ENCODE results near the gene OTOP2. TPM values are rescaled to one million over a fixed set of nuclear protein-coding genes. Genes with fewer than 3 reads are reported as not detected.

Gene OTOP2
- total and polyA plus RNA-seq, 9 of the 15 experiments (the other 6 are each of a cell fraction or from before 2014, with no cell fraction given) = 0.04 to 0.36 (median 0.14) TPM; not detected in 1

GRCh38 chr17:74977802-74978201 lies 53.7 kb downstream of the OTOP2 start:
- 55% methylated on average over 2 of the region's 3 CpGs for WGBS (ENCODE audit: insufficient coverage, low coverage, missing lambda C conversion rate)
- H4K20me1 ChIP-seq (replicated peaks; ENCODE audit: control insufficient read depth, insufficient read depth, low read length) = no peaks in the 10 kb centered on the region
- ChIA-PET POLR2A (interaction anchor here (0.6 kb wide), 1 partner anchor 1294 kb away, joined by 4 read pairs; no protein-coding TSS in a partner anchor), CTCF (ENCODE audit: low intra/inter-chr PET ratio) (no interaction called here)
- H3K4me2 ChIP-seq (ENCODE audit: insufficient read depth, low read length) = no peak overlapping the region
- H3K9me1 ChIP-seq (ENCODE audit: control insufficient read depth, insufficient read depth, low read length) = no peaks in the 10 kb centered on the region
- no peak overlapping the region for H3K9ac ChIP-seq (ENCODE audit: insufficient read depth in 1 of 2, low read depth in 2 of 2, low read length in 2 of 2)
- H3K27me3 ChIP-seq (ENCODE audit: control insufficient read depth in 2 of 2, insufficient read depth in 2 of 2, low read length in 2 of 2) = 0 out of 5 replicates have a peak, but pooled peaks cover 0 to 4% of the 10 kb centered on the region in 2 experiments
- in situ Hi-C loops (cut with MboI) = no loop called here
- H3K79me2 ChIP-seq (ENCODE audit: control insufficient read depth, insufficient read depth, low read length) = 0 out of 3 replicates have a peak, but pooled peaks cover 3% of the 10 kb centered on the region
- DNase-seq (ENCODE audit: extremely low read depth in 1 of 4, low spot score in 3 of 4) (no peak), ATAC-seq (no peak), FAIRE-seq (peak; percentile 52)
- TF ChIP-seq EWSR1 (IDR thresholded peaks at IDR 0.05; ENCODE audit: borderline replicate concordance, low read depth, partially characterized antibody) (no peak), POLR2AphosphoS2 (IDR thresholded peaks at IDR 0.05; ENCODE audit: low read length) (no peak), ZFP30 (CRISPR knock-in tag; IDR thresholded peaks at IDR 0.05; ENCODE audit: borderline replicate concordance) (no peak), THRB (CRISPR knock-in tag; conservative IDR thresholded peaks at IDR 0.05) (no peak), ZNF512 (tag; IDR thresholded peaks at IDR 0.05) (no peak), ZNF311 (CRISPR knock-in tag; IDR thresholded peaks at IDR 0.05) (no peak), OTX1 (CRISPR knock-in tag; IDR thresholded peaks at IDR 0.05) (no peak), ZNF707 (CRISPR knock-in tag; conservative IDR thresholded peaks at IDR 0.05) (no peak), PBX2 (CRISPR knock-in tag; IDR thresholded peaks at IDR 0.05; ENCODE audit: low read depth) (no peak), PBX2 (tag; conservative IDR thresholded peaks at IDR 0.05; ENCODE audit: low read depth) (no peak), TRIM24 (IDR thresholded peaks at IDR 0.05) (no peak), ESRRB (CRISPR knock-in tag; IDR thresholded peaks at IDR 0.05; ENCODE audit: borderline replicate concordance) (no peak), PHB2 (IDR thresholded peaks at IDR 0.05; ENCODE audit: low read depth) (no peak), NCOA1 (IDR thresholded peaks at IDR 0.05; ENCODE audit: low read depth) (no peak), NONO (IDR thresholded peaks at IDR 0.05; ENCODE audit: low read depth in 2 of 2, low read length in 1 of 2) (no peak), RHOXF2B (CRISPR knock-in tag; conservative IDR thresholded peaks at IDR 0.05) (no peak), HDAC2 (IDR thresholded peaks at IDR 0.05) (no peak), PHB (CRISPR knock-in tag; IDR thresholded peaks at IDR 0.05) (no peak)
- no peak overlapping the region for H3K4me3 ChIP-seq
- peaks cover 21 to 38% of the 10 kb centered on the region in 2 experiments for H3K4me1 ChIP-seq (replicated peaks in 1 of 2; ENCODE audit: control insufficient read depth in 2 of 2, insufficient read depth in 2 of 2, low read length in 2 of 2)
- no peaks in the 10 kb centered on the region for H3K9me3 ChIP-seq (replicated peaks; ENCODE audit: control insufficient read depth, insufficient read depth, low read depth, low read length)
- intact Hi-C loops (cut with micrococcal nuclease) = no loop called here
- H3K36me3 ChIP-seq (ENCODE audit: control insufficient read depth, insufficient read depth, low read length) = no peaks in the 10 kb centered on the region
- no TSS peak for BruUV-seq (replicated peaks)
- H2AFZ ChIP-seq (ENCODE audit: low read depth, low read length) = no peak overlapping the region
- H3K27ac ChIP-seq (ENCODE audit: extremely low read depth, low read depth, low read length) = no peak overlapping the region
